Left lung (tissue), 10 donors: ENCODE measurements around the gene PRMT1. TPM values are rescaled to one million over a fixed set of nuclear protein-coding genes. Genes with fewer than 3 reads are reported as not detected.

Source experiments
- ATAC-seq: fragments of 200-7000 bp; cut with Tn5 transposase; one replicate; pipeline ENCODE4 v1.9.1; 2020; ENCODE audit warnings: moderate library complexity
- DNase-seq, 4 donors: peaks; one replicate each; pipeline ENCODE4 v3.0.0-alpha.2; 2013 to 2020
- H3K27ac ChIP-seq, 2 donors: fragments of 200-600 bp; sonication (generic) in 1 of 2; one replicate each; pipeline versions ENCODE4 v1.5.0 to v1.8.0; 2020 to 2021
- H3K27me3 ChIP-seq, 2 donors: fragments of 200-600 bp; sonication (generic) in 1 of 2; one replicate each; pipeline versions ENCODE4 v1.5.0 to v1.8.0; 2020 to 2021
- H3K36me3 ChIP-seq, 2 donors: fragments of 200-600 bp; sonication (generic) in 1 of 2; one replicate each; pipeline versions ENCODE4 v1.5.0 to v1.8.0; 2020 to 2021
- H3K4me1 ChIP-seq, 2 donors: fragments of 200-600 bp; one replicate each; pipeline ENCODE4 v1.8.0; 2021
- H3K4me3 ChIP-seq, 2 donors: fragments of 200-600 bp; sonication (generic) in 1 of 2; one replicate each; pipeline versions ENCODE4 v1.5.0 to v1.8.0; 2020 to 2021; ENCODE audit warnings: mild to moderate bottlenecking in 1 of 2
- H3K9me3 ChIP-seq, 2 donors: fragments of 200-600 bp; sonication (generic) in 1 of 2; one replicate each; pipeline versions ENCODE4 v1.5.0 to v1.8.0; 2020 to 2021
- intact Hi-C, 2 donors: fragments of 100-400 bp; cut with DNase I; formaldehyde crosslinking; loops; one replicate each; pipeline versions ENCODE4 v1.11.2 to v1.14.2; 2022
- polyA plus RNA-seq, 6 donors: library from polyadenylated mRNA; unstranded; fragments of 120-200 nt; gene quantifications; one replicate each; pipeline ENCODE4 v1.2.1, GENCODE V29; 2013; ENCODE audit not compliant: insufficient read length in 6 of 6
- total RNA-seq, 2 donors: library from RNA; stranded (reverse); fragmentation: NEBNext Ultra II Directional; extraction: Animal tissue kit (Norgen Biotek cat#: 25700); gene quantifications; one replicate each; pipeline ENCODE4 v1.2.1, GENCODE V29; 2021
- TF ChIP-seq, protein P1 (sequence below), 2 donors: fragments of 200-600 bp; sonication (generic) in 1 of 2; IDR thresholded peaks; one replicate each; pipeline versions ENCODE4 v1.5.0 to v1.8.0; 2021; ENCODE audit warnings: antibody characterized with exemption in 2 of 2
- donor health status: DM: no; HTN: yes; CAD: no.
- donor health status: DM: no; HTN: no; CAD: no.

PRMT1 gene
- total and polyA plus RNA-seq, 8 donors: 79.3 to 258 (median 221) TPM

DNA sequence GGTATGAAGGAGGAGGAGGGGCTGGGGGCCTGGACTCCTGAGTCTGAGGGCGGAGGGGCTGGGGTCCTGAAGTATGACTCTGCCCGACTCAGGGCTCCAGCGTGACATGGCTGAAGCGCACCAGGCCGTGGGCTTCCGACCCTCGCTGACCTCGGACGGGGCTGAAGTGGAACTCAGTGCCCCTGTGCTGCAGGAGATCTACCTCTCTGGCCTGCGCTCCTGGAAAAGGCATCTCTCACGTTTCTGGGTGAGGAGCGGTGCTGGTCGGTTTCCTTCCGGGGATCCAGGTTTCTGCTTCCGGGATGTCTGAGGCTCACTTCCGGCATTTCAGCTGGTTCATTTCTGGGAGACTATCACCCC lies 15.1 kb downstream of the PRMT1 start:
- Histone ChIP-seq H3K4me1 (peaks cover 13 to 34% of the 10 kb centered on the region in 2 donors), H3K4me3 (no peak overlapping the region), H3K9me3 (no peaks in the 10 kb centered on the region), H3K27ac (no peak overlapping the region), H3K27me3 (peaks cover 4 to 44% of the 10 kb centered on the region in 2 donors), H3K36me3 (peaks cover 0 to 13% of the 10 kb centered on the region in 2 donors)
- TF ChIP-seq, protein P1, sequence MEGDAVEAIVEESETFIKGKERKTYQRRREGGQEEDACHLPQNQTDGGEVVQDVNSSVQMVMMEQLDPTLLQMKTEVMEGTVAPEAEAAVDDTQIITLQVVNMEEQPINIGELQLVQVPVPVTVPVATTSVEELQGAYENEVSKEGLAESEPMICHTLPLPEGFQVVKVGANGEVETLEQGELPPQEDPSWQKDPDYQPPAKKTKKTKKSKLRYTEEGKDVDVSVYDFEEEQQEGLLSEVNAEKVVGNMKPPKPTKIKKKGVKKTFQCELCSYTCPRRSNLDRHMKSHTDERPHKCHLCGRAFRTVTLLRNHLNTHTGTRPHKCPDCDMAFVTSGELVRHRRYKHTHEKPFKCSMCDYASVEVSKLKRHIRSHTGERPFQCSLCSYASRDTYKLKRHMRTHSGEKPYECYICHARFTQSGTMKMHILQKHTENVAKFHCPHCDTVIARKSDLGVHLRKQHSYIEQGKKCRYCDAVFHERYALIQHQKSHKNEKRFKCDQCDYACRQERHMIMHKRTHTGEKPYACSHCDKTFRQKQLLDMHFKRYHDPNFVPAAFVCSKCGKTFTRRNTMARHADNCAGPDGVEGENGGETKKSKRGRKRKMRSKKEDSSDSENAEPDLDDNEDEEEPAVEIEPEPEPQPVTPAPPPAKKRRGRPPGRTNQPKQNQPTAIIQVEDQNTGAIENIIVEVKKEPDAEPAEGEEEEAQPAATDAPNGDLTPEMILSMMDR (IDR thresholded peaks at IDR 0.05): no peak
- no peak for ATAC-seq
- intact Hi-C loops: no loop called here
- DNase-seq: no peak

GRCh38 chr19:49696115-49696514 lies 19.0 kb downstream of the PRMT1 start:
- H3K4me1 ChIP-seq: peaks cover 0 to 5% of the 10 kb centered on the region in 2 donors
- H3K9me3 ChIP-seq: no peaks in the 10 kb centered on the region
- no peak for ATAC-seq
- peaks cover under 1 to 20% of the 10 kb centered on the region in 2 donors for H3K27me3 ChIP-seq
- TF ChIP-seq, protein P1 (IDR thresholded peaks at IDR 0.05): no peak
- H3K4me3 ChIP-seq: no peak overlapping the region
- H3K27ac ChIP-seq: no peak overlapping the region
- no peak for DNase-seq
- intact Hi-C loops: no loop called here
- no peaks in the 10 kb centered on the region for H3K36me3 ChIP-seq

DNA sequence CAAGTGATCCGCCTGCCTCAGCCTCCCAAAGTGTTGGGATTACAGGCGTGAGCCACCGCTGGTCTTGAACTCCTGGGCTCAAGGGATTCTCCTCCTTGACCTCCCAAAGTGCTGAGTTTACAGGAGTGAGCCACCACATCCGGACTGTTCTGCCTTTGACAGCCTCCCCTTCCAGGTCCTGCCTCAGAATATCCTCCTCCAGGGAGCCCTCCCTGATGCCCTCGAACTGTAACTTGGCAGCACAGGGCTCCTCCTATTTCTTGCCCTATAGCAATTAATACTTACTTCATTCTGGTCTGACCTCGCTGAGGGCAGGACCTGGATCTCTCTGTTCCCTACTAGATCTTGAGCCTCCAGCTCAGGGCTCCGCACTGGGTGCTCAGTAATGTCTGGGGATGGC lies 19.8 kb downstream of the PRMT1 start:
- no peak overlapping the region for H3K4me3 ChIP-seq
- DNase-seq (no peak), ATAC-seq (no peak)
- no peaks in the 10 kb centered on the region for H3K9me3 ChIP-seq
- H3K36me3 ChIP-seq: no peaks in the 10 kb centered on the region
- H3K27me3 ChIP-seq: peaks cover 0 to 18% of the 10 kb centered on the region in 2 donors
- TF ChIP-seq, protein P1 (IDR thresholded peaks at IDR 0.05): no peak
- intact Hi-C loops: no loop called here
- H3K27ac ChIP-seq: no peak overlapping the region
- no peaks in the 10 kb centered on the region for H3K4me1 ChIP-seq

DNA sequence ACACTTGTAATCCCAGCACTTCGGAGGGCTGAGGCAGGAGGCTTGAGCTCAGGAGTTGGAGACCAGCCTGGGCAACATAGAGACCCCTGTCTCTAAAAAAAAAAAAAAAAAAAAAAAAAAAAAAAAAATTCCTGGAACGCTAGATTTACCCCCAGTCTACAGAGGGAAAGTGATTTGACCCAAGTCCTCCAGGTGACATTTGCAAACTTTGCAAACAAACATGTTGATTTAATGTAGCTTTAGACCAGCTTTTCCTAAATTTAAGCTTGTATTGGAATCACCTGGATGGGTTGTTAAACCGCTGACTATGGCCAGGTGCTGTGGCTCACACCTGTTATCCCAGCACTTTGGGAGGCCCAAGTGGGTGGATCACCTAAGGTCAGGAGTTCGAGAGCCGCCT lies 22.3 kb downstream of the PRMT1 start:
- H3K27ac ChIP-seq: no peak overlapping the region
- no peaks in the 10 kb centered on the region for H3K36me3 ChIP-seq
- no peak overlapping the region for H3K4me3 ChIP-seq
- H3K9me3 ChIP-seq: no peaks in the 10 kb centered on the region
- ATAC-seq (no peak), DNase-seq (no peak)
- TF ChIP-seq, protein P1 (IDR thresholded peaks at IDR 0.05): no peak
- H3K27me3 ChIP-seq: peaks cover 0 to 6% of the 10 kb centered on the region in 2 donors
- H3K4me1 ChIP-seq: no peaks in the 10 kb centered on the region
- intact Hi-C loops: no loop called here

- intact Hi-C loops: no loop called here
- H3K4me3 ChIP-seq: no peak overlapping the region
- no peaks in the 10 kb centered on the region for H3K36me3 ChIP-seq
- TF ChIP-seq, protein P1 (IDR thresholded peaks at IDR 0.05): no peak
- H3K27ac ChIP-seq: no peak overlapping the region
- peaks cover 0 to 6% of the 10 kb centered on the region in 2 donors for H3K27me3 ChIP-seq
- ATAC-seq (no peak), DNase-seq (no peak)
- H3K4me1 ChIP-seq: no peaks in the 10 kb centered on the region
- no peaks in the 10 kb centered on the region for H3K9me3 ChIP-seq
Measured at GRCh38 chr19:49700563-49700962, 23.5 kb downstream of the PRMT1 start.
